Measurements from ENCODE around the gene PORCN. TPM values are rescaled to one million over a fixed set of nuclear protein-coding genes. Genes with fewer than 3 reads are reported as not detected.

Gene PORCN
- total and polyA plus RNA-seq, 2 donors (not counting 3 experiments of a cell fraction or from before 2014, with no cell fraction given): 7.6 to 21.0 TPM

- Histone ChIP-seq H3K9me1 (replicated peaks; ENCODE audit: control insufficient read depth, extremely low read depth, insufficient read depth, low read length) (no peaks in the 10 kb centered on the region), H3K4me2 (ENCODE audit: insufficient read depth, low read length) (peak within 1 kb of the TSS; percentile 88), H4K20me1 (replicated peaks; ENCODE audit: control insufficient read depth, extremely low read depth, insufficient read depth, low read length) (no peaks in the 10 kb centered on the region), H3K4me3 (replicated peaks in 1 of 3; ENCODE audit: insufficient read depth in 1 of 3, low read depth in 1 of 3, low read length in 3 of 3) (peak within 1 kb of the TSS; percentile 76 to 91 (median 88)), H3K9ac (replicated peaks; ENCODE audit: extremely low read depth, insufficient read depth, low read length) (peak within 1 kb of the TSS; percentile 91), H3K79me2 (ENCODE audit: control insufficient read depth, insufficient read depth, low read length) (peaks cover 34% of the 10 kb centered on the region), H3K27me3 (ENCODE audit: control insufficient read depth in 2 of 2, insufficient read depth in 2 of 2, low read length in 2 of 2) (no peaks in the 10 kb centered on the region), H3K9me3 (replicated peaks; ENCODE audit: control insufficient read depth, insufficient read depth, low read length) (no peaks in the 10 kb centered on the region), H3K4me1 (ENCODE audit: control insufficient read depth, extremely low read depth, insufficient read depth, low read length) (peaks cover 6% of the 10 kb centered on the region), H3K27ac (ENCODE audit: insufficient read depth, low read depth, low read length) (peak within 1 kb of the TSS; percentile 56), H3K36me3 (ENCODE audit: control insufficient read depth in 2 of 2, extremely low read depth in 1 of 2, insufficient read depth in 2 of 2, low read length in 2 of 2) (no peaks in the 10 kb centered on the region), H2AFZ (ENCODE audit: low read depth, low read length) (peak within 1 kb of the TSS; percentile 80)
- dilution Hi-C loops (cut with MboI; ENCODE audit: extremely low pct_ligation_motif_present, low sequenced_read_pairs): no loop called here
- FAIRE-seq (peak; percentile 98), DNase-seq (ENCODE audit: low read depth, low spot score) (peak; percentile 92)
- BruUV-seq (replicated peaks): TSS peak; percentile 74
- CTCF ChIA-PET: no interaction called here
- intact Hi-C loops (cut with micrococcal nuclease): loop anchor here (1.0 to 5.0 kb wide), 4 partner anchors 46 to 394 kb away; partner anchors contain the start of gene EBP
- POLR2A ChIA-PET: no interaction called here
- TF ChIP-seq POLR2A (IDR thresholded peaks at IDR 0.05; ENCODE audit: low read depth, low read length): peak; percentile 68
- no peak for TF ChIP-seq MYC (IDR thresholded peaks at IDR 0.05; ENCODE audit: low read depth, low read length)
- TF ChIP-seq FOS (IDR thresholded peaks at IDR 0.05; ENCODE audit: borderline replicate concordance, insufficient read depth, low read length): no peak
- no peak for TF ChIP-seq POLR2AphosphoS5 (IDR thresholded peaks at IDR 0.05; ENCODE audit: insufficient read depth, low read depth, low read length)
- TF ChIP-seq, protein P1, sequence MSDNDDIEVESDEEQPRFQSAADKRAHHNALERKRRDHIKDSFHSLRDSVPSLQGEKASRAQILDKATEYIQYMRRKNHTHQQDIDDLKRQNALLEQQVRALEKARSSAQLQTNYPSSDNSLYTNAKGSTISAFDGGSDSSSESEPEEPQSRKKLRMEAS (IDR thresholded peaks at IDR 0.05; ENCODE audit: insufficient read depth, insufficient read length): no peak
Measured at GRCh38 chrX:48475774-48476577, 32.8 kb upstream of the PORCN start, which contains the start of gene FTSJ1. FTSJ1 (plus strand) TSS chrX:48476199; CDS start chrX:48478048, 1,849 bp downstream.

DNA sequence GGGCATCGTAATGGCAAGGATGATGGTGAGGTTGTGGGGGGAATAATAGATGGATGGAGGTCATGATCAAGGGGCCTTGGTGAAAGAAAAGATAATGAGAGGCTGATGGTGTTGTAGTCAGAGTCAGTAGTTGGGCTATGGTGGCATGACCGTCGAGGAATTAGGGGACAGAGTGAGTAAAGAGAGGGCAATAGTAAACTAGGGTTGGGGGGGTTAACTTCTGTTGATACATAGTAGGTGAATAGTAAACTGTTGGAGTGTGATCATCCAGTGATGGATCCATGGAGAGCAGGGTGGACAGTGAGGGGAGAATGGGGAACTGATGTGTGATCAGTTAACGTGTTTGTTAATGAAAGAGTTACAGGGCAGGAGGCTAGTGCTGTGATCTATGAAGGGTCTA, 31.9 kb upstream of the PORCN start:
- DNase-seq (ENCODE audit: low read depth, low spot score) (no peak), FAIRE-seq (no peak)
- dilution Hi-C loops (cut with MboI; ENCODE audit: extremely low pct_ligation_motif_present, low sequenced_read_pairs) (no loop called here), intact Hi-C loops (cut with micrococcal nuclease) (loop anchor here (5.0 kb wide), 3 partner anchors 45 to 395 kb away; partner anchors contain the start of gene EBP)
- no TSS peak for BruUV-seq (replicated peaks)
- H3K36me3 ChIP-seq (ENCODE audit: control insufficient read depth in 2 of 2, extremely low read depth in 1 of 2, insufficient read depth in 2 of 2, low read length in 2 of 2): peaks cover 0 to 3% of the 10 kb centered on the region in 2 experiments
- TF ChIP-seq MYC (IDR thresholded peaks at IDR 0.05; ENCODE audit: low read depth, low read length) (no peak), EZH2 (IDR thresholded peaks at IDR 0.05; ENCODE audit: borderline replicate concordance, low read depth, low read length, severe bottlenecking) (no peak), POLR2A (IDR thresholded peaks at IDR 0.05; ENCODE audit: low read depth, low read length) (no peak), POLR2AphosphoS5 (IDR thresholded peaks at IDR 0.05; ENCODE audit: insufficient read depth, low read depth, low read length) (no peak), GATA2 (IDR thresholded peaks at IDR 0.05; ENCODE audit: insufficient read depth, insufficient read length, low read depth, low read length) (no peak)
- CTCF ChIA-PET: no interaction called here
- peaks cover 6% of the 10 kb centered on the region for H3K4me1 ChIP-seq (ENCODE audit: control insufficient read depth, extremely low read depth, insufficient read depth, low read length)
- peak overlapping the region; percentile 56 for H3K27ac ChIP-seq (ENCODE audit: insufficient read depth, low read depth, low read length)
- POLR2A ChIA-PET: no interaction called here
- H3K4me2 ChIP-seq (ENCODE audit: insufficient read depth, low read length): peak overlapping the region; percentile 84
- peaks cover 34% of the 10 kb centered on the region for H3K79me2 ChIP-seq (ENCODE audit: control insufficient read depth, insufficient read depth, low read length)
- no peak overlapping the region for H2AFZ ChIP-seq (ENCODE audit: low read depth, low read length)
- no peaks in the 10 kb centered on the region for H4K20me1 ChIP-seq (replicated peaks; ENCODE audit: control insufficient read depth, extremely low read depth, insufficient read depth, low read length)
- H3K9me3 ChIP-seq (replicated peaks; ENCODE audit: control insufficient read depth, insufficient read depth, low read length): no peaks in the 10 kb centered on the region
- peak overlapping the region; percentile 76 to 91 (median 88) for H3K4me3 ChIP-seq (replicated peaks in 1 of 3; ENCODE audit: insufficient read depth in 1 of 3, low read depth in 1 of 3, low read length in 3 of 3)
- no peaks in the 10 kb centered on the region for H3K27me3 ChIP-seq (ENCODE audit: control insufficient read depth in 2 of 2, insufficient read depth in 2 of 2, low read length in 2 of 2)
- H3K9ac ChIP-seq (replicated peaks; ENCODE audit: extremely low read depth, insufficient read depth, low read length): peak overlapping the region; percentile 91
- no peaks in the 10 kb centered on the region for H3K9me1 ChIP-seq (replicated peaks; ENCODE audit: control insufficient read depth, extremely low read depth, insufficient read depth, low read length)
